ENCODE results near the gene OR9A2.
"Not testable (repeated sequence)": the region's sequence is repeated elsewhere in the genome, so short reads cannot be mapped to it uniquely, and the experiment has no call there.

The OR9A2 gene

DNA sequence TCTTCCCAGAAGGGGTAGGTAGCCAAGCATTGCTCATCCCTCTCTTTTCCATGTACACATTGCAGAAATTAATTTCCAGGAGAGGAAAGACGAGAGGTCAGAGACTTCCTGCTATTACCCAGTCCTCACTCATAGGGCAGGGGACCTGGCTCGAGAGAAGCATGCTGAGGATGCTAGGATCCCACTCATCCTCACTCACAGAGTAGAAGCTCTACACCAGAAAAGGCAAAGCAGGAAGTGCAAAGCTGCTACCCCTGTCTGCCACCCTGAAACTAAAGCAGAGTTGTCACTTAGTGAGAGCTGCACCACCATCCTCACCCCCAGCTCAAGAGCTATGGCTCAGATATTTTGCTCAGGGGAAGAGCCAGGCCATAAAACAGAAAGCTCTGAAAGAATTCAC is 9.9 kb downstream of the OR9A2 start:
- DNase-seq: no peak

DNA sequence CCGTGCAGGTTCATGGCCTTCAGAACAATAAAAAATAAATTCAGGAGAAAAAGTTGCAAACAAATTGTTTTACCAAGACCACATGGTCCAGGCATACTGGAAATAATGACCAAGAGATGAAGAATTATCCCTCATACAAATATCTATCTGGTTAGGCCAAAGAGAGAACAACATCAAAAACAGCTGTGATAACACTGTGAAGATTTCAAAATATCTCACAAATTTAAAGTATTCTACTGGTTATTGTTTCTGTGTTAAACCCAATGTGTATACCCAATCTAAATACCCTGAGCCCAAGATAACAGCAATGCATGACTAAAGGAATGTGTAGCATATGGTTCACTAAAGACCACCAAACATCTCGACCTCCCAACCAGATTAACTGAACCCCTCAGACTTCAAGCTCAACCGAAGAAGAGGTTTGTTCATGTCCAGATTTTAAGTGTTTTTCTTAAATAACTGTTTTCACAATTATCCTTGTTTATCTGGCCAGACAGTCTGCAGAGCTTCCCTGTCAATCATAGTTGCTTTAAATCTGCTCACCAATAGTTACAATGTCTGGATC is 10.9 kb downstream of the OR9A2 start:
- no peak for DNase-seq

DNA sequence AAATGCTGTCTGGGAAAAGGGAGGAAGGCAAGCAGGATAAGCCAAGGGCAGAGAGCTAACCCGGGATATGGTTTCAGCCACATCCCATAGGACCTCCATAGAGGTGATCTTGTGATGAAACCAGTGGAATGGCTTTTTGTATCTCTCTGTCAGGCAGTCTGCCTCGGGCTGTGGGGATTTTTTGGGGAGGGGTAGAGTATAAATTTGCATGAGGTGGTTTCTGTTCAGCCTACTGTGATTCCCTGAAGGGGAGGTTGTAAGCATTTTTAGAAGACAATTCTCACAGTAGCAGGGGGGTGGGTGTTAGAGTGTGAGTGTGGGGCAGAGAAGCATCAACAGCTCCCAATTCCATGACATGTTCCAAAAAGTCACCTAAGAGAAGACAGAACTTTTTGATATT is 11.8 kb downstream of the OR9A2 start:
- DNase-seq: no peak

DNA sequence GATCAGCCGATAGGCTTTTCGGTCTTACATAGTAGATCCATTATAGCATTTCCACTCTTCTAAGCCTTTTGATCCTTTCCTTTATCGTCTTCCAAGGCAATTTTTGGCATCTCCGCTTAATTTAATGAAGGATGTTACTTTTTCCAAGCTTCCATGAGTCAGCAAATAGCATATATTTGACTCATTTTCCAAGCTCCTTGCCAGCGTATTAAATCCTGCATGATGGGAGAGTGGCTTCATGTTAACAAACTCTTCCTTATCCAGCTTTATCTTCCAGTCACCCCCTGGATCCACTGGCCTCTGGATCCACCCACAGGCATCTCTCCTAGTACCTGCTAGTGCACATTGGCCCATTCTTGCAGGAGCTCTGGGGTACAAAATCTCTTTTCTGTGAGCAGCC is 13.0 kb downstream of the OR9A2 start:
- DNase-seq: no peak

DNA sequence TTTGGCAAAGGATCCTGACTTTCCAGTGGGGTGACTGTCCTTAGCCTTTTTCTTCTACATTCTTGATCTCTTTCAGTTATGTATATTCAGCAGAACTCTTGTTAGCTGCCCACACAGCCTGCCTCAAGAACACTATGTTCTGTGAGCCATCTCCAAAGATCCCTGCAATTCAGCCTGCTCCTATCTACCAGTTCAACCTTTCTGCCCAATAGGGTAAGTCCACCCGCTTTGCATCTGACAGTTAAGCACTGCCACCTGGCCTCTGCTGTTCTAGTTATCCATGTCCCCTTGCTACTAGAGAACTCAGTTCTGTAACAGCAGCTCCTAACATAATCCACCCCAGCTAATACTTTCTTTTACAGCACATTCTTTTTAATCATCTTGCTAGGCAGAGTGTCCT is 13.5 kb downstream of the OR9A2 start:
- DNase-seq: no peak

DNA sequence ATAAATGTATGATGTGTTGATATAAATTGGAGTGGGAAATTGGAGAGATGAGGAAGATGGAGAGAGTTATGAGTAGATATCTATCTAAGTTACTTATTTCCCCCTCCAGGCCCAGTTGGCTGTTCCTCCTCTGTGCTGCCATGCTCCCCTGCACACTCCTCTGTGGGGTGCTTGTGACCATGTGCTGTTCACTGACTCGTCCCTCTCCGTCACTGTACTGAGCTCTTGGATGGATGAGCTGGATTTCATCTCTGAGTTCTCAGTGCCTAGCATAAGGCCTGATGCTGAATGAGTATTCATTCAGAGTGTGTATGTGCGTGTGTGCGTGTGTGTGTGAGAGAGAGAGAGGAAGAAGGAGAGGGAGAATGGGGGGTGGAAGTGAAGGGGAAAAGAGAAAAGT is 14.5 kb downstream of the OR9A2 start:
- DNase-seq: no peak

DNA sequence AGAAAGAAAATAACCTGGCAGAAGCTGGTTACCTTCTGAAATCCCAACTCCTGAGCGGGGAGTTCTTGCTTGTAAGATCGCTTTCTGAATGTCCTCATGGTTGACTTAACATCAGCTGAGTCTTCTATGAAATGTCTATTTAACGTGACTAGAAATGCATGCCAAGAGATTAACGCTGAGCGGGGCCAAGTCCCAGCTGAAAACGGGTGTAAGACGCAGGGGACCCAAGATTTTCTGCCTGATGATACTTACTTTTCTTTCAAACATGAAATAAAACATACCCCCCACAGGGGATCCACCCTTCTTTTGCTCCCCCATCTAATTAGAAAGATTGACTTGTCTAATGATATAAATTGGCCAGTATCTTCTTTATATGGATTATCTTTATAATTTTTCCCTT is 14.9 kb downstream of the OR9A2 start:
- DNase-seq: no peak

DNA sequence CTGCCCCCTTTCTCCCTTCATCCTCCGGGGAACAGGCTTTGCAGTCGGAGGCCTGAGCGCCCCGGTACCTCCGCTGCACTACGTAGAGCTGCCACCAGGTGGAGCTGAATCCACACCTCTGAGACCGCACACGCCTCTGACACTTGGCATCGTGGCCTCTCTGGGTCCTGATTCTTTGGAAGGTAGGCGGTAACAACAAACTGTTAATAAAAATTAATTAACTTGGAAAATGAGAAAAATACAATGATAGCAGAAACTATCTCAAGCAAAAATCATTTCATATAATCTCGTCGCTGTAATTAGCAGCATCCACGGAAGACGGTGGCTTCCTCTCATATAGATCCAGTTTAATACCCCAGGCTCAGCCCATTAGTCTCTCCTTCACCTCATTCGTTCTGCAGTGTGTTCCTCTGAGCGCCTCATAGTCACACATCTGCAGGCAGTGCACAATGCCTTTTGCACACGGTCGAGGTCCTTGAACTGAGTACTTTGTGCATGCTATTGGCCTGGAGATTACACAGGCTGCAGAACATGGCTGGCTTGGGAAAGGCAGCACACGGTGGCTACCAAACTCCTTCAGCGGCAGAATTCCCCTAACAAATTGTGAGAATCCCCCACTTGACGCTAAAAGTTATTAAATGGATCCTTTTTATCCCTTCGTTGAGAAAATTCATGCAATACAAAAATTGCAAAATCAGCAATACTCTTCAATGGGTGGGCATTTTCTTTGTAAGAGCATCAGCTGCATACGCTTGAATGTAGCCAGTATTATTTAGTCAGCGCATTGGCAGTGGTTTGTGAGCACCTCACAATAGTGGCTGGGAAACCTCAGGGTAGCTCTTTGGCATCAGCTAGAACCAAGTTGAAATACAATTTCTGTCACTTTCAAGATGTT is 18.7 kb downstream of the OR9A2 start:
- peak; percentile 86 for DNase-seq

DNA sequence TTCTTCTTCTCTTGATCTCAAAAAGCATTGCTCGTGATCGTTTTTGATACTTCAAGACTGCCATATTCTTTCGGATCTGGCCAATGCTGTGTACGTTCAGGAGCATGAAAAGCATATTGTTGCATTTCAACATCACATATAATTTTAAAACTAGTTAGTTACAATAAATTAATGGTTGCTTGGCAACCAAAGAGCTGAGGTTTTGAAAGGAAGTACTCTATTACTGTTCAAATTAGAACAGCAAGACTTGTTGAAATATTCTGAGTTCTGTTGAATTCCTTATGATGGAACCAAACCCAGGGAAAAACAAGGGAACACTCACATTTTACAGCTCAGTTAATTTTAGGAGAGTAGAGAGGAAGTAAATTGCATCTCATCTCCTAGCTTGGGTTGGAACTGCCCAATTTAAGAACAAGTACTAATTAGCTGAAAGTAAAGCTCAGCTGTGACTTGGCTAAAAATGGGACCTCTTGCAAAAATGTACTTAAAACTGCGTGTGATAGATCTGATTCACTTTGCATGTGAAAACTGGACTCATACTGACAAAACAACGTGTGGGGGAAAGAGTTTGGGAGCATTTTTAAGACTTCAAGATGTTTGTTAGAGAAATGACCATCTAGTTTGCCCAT is 21.2 kb downstream of the OR9A2 start:
- DNase-seq: no peak

DNA sequence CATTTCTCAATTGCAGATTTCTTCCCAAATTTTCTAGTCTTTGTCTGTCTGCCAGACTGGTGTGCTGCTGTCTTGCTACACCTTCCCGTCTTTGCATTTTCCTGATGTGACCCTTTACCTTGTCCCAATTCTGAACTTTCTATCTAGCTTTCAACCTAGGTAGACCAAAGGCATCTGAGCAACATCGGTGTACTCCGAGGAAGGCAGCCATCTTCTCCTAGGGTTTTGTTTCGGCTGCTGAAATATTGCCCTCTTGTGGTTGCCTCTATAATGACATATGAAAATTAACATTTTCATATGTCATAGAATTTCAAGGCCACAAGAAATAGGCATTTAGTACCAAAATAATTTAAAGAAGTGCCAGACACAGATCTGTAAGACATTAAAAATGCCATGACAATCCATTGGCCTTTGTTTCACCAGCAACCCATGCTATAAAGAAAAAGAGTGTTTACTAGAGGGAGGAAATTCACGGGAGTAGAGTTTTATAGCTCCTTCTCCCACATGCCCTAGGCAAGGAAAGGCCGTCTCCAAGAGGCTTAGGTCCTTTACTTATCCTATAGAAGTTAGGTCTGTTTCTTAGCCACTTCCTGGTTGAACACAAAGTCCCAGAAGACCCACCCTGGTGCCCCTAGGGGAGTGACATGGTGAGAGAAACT is 23.4 kb downstream of the OR9A2 start:
- no peak for DNase-seq

DNA sequence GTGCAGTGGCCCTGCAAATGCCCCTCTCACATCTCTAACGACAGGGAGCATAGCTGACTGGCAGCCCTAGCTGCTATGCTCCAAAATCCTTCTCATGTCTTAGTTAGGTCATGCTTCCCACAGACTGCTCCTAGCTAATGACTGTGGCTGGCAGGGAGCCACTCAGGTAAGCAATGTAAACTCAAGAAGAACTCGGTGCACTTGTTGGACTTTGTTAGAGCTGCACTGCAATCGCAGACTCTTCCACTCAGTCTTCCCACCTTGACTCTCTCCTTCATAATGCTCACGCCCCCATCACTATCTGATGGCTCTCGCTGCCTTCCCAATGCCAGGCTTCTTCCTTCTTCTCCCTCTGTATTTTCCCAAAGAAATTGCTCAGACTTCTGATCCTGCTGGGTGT is 24.0 kb downstream of the OR9A2 start:
- no peak for DNase-seq

DNA sequence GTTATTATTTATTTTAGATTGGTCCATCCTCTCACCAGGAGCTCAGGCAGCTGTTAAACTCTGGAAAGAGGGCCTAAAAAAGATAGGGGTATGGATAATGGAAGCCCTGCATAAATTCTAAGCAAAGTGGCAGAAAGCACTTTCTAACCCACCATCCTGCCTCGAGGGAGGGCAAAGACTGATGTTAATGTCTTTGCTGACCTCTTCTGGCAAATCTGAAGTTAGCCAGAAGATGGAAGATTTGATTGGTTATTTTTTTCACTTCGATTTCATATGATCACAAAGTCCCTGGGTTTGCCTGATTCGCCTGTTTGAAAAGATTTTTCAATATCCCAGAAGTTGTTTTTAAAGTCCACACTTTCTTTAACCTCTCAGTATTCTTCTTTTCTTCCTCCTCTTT is 24.8 kb downstream of the OR9A2 start:
- DNase-seq: no peak

DNA sequence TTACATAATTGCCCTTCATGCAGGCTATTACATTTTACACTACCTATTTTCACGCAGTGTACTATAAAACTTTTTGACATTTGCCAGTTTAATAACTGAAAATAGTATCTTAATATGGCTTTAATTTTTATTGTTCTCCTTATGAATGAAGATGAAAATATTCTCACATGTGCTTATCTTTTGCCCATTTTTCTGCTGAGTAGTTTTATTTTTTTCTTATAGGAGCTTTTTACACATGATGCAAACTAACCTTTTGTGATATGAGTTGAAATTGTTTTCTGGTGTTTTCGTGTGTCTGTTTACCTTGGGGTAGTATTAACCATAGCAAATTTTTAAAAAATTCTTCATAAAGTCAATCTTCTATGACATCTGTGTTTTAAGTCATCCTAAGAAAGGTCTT is 26.3 kb downstream of the OR9A2 start:
- DNase-seq: no peak

DNA sequence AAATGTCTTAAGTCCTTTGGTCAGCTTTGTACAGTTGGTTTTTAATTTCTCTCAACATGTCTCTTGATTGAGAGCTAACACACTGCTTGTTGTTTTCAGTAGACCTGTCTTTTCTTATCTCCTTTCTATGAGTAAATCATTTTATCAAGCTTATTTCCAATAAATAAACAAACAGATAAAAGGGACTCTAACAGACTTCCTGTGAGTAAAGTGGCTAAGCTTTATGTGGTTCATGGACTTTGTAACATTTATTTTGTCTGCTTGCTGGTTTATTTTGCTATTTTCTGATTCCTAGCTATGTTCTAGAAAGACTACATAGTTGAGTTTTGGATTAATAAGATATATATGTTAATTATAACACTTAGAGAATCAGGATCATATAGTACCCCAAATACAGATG is 27.1 kb downstream of the OR9A2 start:
- DNase-seq: no peak

DNA sequence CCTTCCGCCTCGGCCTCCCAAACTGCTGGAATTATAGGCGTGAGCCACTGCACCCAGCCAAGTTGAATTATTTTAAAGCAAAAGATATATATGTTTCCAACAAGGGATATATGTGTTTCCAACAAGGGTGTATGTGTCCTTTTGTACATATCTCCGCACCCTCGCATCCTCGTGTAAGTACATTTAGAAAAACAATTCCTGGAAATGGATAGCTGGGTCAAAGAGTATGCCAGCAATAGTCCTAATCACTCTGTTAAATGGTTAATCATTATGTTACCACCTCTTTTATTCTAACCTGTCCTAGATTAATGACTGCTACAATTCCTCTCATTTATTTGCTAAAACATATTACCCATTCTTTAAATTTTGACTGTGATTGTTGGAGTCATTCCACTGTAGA is 28.0 kb downstream of the OR9A2 start:
- no peak for DNase-seq

DNA sequence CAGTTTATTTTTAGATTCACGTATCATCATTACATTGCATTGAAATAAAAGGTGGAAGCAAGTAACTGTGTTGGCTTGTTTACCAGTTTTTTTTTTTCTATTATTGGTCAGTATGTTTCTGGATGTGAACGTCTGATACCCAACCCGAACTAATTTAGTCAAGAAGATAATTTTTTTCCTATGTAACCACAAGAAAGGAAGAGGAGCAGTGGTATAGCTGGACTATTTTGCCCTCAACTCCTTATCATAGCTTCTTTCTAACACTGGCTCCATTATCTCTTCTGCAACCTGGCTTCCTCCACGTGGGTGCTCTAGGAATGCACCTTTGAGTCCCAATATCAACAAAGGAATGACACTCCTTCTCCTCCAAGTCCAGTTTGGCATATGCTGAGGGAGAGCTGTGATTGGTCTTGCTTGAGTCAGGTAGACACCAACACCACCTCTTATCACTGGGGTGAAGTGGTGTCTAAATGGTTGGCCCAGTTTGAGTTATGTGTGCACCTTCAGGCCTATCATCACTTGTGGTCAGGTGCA is 29.4 kb downstream of the OR9A2 start:
- DNase-seq: no peak

DNA sequence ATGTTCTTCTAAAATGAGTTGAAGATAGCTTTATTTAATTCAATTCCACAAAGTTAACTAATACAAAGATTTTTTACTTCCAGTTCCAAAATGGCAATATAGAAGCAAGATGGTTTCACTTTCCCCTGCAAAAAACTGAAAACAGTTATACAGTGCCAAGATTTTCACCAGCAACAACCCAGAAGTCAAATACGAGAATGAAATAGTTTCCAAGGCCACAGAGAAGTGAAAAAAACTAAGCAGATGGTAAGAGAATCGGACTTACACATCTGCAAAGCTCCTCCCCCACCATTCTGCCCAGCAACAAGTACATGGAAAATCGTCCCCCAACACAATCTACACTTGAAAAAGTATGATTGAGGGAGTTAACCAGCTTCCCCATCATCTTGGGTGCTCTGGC is 34.5 kb downstream of the OR9A2 start:
- no peak for DNase-seq

DNA sequence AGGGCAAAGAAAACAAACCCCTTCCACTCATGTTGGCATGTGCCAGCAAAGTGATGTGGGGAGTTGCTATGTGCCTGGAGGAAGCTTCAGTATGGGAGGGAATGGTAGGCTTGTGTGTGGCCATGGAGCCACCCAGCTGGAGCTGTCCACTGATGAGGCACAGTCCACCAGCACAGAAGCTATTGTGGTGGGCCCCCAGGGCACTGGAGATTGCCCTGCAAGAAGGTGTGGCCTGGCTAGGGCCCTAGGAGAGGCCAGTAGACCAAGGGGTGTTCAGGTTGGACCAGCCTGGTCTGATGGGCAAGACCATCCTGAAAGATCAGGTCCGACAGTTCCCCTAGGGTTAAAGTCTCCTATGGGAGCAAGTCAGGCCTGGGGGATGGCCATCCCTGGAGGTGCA is 42.6 kb downstream of the OR9A2 start:
- no peak for DNase-seq

DNA sequence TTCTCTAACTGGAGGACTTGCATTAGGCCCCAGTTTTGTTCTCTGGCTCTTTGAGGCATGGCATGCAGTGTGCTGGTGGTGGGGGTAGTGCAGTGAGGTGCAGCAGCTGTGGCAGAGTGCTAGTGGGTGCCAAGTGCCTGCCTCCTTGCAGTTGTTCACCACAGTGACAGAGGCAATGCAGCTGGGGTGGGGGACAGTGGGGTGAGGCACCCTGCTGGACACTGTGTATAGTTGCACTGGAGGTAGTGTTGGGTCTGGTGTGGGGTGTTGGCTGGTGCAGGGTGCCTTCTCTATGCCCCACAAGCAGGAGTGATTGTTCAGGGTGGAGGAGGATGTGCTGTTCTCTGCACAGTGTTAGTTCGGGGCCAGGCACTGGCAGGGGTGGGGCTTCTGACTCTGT is 43.1 kb downstream of the OR9A2 start:
- no peak for DNase-seq

DNA sequence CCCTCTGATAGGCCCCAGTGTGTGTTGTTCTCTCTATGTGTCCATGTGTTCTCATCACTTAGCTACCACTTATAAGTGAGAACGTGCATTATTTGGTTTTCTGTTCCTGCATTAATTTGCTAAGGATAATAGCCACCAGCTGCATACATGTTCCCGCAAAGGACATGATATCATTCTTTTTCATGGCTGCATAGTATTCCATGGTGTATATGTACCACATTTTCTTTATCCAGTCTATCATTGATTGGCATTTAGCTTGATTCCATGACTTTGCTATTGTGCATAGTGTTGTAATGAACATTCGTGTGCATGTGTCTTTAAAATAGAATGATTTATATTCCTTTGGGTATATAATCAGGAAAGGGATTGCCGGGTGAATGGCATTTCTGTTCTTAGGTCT is 48.5 kb downstream of the OR9A2 start:
- DNase-seq: not testable (repeated sequence)

Data from right forelimb (tissue), 1 donor.